Endometrial microvascular endothelial cells (primary cell): ENCODE results near the gene ITPK1. TPM values are rescaled to one million over a fixed set of nuclear protein-coding genes. Genes with fewer than 3 reads are reported as not detected.

Experiments used
- in situ Hi-C: cut with HindIII; loops from 2 replicates; pipeline ENCODE4 v1.10.0; 2017; ENCODE audit warnings: low sequenced_read_pairs, low pct_unique_long_range_greater_than_20kb; ENCODE audit errors: inconsistent ontology term
- total RNA-seq: library from RNA; depleted of rRNA; stranded (reverse); fragments of >200 nt; gene quantifications from one replicate; pipeline ENCODE4 v1.2.3, GENCODE V29; 2015; ENCODE audit errors: inconsistent ontology term

The ITPK1 gene
- total RNA-seq, 1 donor from 2014 or later: 37.0 TPM

- in situ Hi-C loops: loop anchor here (10.0 kb wide), 1 partner anchor 55 kb away; no protein-coding TSS in a partner anchor
Measured at GRCh38 chr14:93039649-93040315, 75.9 kb downstream of the ITPK1 start.

GRCh38 chr14:93037351-93037750, 78.4 kb downstream of the ITPK1 start:
- in situ Hi-C loops: no loop called here

GRCh38 chr14:93036652-93037345, 78.9 kb downstream of the ITPK1 start:
- in situ Hi-C loops: no loop called here

- in situ Hi-C loops: no loop called here
Measured at GRCh38 chr14:93035917-93036651, 79.6 kb downstream of the ITPK1 start.

GRCh38 chr14:93035585-93035916, 80.2 kb downstream of the ITPK1 start:
- in situ Hi-C loops: no loop called here

- in situ Hi-C loops: no loop called here
Measured at GRCh38 chr14:93034671-93034994, 81.1 kb downstream of the ITPK1 start.

GRCh38 chr14:93033983-93034670, 81.6 kb downstream of the ITPK1 start:
- in situ Hi-C loops: no loop called here

GRCh38 chr14:93033084-93033982, 82.4 kb downstream of the ITPK1 start:
- in situ Hi-C loops: no loop called here

- in situ Hi-C loops: no loop called here
Measured at GRCh38 chr14:93032421-93032936, 83.2 kb downstream of the ITPK1 start.

GRCh38 chr14:93031505-93032315, 84.0 kb downstream of the ITPK1 start:
- in situ Hi-C loops: no loop called here

GRCh38 chr14:93030761-93031160, 85.0 kb downstream of the ITPK1 start:
- in situ Hi-C loops: no loop called here

- in situ Hi-C loops: no loop called here
Measured at GRCh38 chr14:93029911-93030508, 85.7 kb downstream of the ITPK1 start.

GRCh38 chr14:93029417-93029816, 86.3 kb downstream of the ITPK1 start:
- in situ Hi-C loops: no loop called here

- in situ Hi-C loops: no loop called here
Measured at GRCh38 chr14:93028724-93029076, 87.0 kb downstream of the ITPK1 start.

- in situ Hi-C loops: no loop called here
Measured at GRCh38 chr14:93027810-93028723, 87.7 kb downstream of the ITPK1 start.

GRCh38 chr14:93026339-93026738, 89.4 kb downstream of the ITPK1 start:
- in situ Hi-C loops: no loop called here
